Esophagus mucosa (tissue), 1 donor: ENCODE measurements around the gene ZNF529. TPM values are rescaled to one million over a fixed set of nuclear protein-coding genes. Genes with fewer than 3 reads are reported as not detected.

Experiments
- ATAC-seq: fragments of 200-7000 bp; cut with Tn5 transposase; one replicate; pipeline ENCODE4 v1.9.1; 2020
- total RNA-seq: library from RNA; stranded (reverse); gene quantifications from one replicate; pipeline ENCODE4 v1.2.4, GENCODE V29; 2023
- donor health status: DM: yes; HTN: yes; CAD: no.

The ZNF529 gene
- total RNA-seq, 1 donor from 2014 or later = 3.8 TPM

DNA sequence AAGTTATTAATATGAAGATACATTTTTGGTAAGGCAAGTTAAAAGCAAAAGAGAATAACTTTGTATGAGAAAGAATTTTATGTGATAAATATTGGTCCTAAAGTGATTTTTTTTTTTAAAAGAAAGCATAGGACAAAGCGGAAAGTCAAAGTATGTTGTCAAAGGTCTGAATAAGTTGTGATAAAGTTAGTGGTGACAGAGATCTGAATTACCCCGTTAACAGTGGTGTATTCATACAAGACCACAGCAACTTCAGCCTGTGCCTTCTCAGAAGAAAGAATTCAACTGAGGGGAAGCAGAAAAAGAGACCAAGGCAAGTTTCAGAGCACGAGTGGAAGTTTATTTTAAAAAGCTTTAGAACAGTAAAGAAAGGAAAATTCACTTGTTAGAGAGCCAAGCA, 64.8 kb downstream of the ZNF529 start:
- ATAC-seq = no peak

DNA sequence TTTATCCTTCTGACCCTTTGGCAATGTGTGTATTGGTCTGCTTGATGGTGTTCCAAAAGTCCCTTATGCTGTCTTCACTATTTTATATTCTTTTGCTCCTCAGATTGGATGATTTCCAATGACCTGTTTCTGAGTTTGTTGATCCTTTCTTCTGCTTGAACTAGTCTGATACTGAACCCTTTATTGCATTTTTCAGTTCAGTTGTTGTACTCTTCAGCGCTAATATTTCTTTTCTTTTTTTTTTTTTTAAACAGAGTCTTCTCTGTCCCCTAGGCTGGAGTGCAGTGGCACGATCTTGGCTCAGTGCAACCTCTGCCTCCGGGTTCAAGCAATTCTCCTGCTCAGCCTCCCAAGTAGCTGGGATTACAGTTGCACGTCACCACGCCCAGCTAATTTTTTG, 71.1 kb downstream of the ZNF529 start:
- no peak for ATAC-seq

DNA sequence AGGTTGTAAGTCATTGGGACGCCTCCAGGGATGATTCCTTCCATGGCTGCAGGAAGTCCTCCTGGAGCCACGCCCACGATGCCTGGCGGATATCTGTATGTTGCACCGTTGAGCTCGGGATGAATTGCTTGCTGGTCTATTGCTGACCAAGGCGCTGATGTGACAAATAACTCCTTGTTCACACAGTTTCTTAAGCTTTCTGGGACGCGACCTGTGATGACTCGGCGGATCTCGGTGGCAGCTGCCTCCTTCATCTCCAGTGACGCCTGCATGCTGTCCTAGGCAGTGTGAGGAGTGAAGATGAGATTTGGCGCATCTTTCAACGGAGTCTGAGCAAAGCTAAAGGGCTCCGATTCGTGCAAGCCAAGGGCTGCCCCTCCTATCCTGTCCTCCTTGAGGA, 76.1 kb downstream of the ZNF529 start:
- ATAC-seq = no peak

Other genes with a start within 250 kb of the ZNF529 start
- gene ZFP14, start 194.1 kb downstream of the ZNF529 start, total RNA-seq = 1.2 TPM
- 0.72 TPM for gene ZFP82, start 154.6 kb downstream of the ZNF529 start, total RNA-seq
- 4.3 TPM for gene ZNF566, start 83.7 kb downstream of the ZNF529 start, total RNA-seq
- 7.9 TPM for gene ZNF260, start 45.0 kb downstream of the ZNF529 start, total RNA-seq
- gene ZNF382, start 32.0 kb upstream of the ZNF529 start, total RNA-seq = 0.72 TPM
- 3.0 TPM for gene ZNF461, start 93.5 kb upstream of the ZNF529 start, total RNA-seq
- 2.3 TPM for gene ZNF567, start 114.3 kb upstream of the ZNF529 start, total RNA-seq
- 1.5 TPM for gene ZNF850, start 199.5 kb upstream of the ZNF529 start, total RNA-seq